Stimulated activated naive CD8-positive, alpha-beta T cell treated with anti-CD3 and anti-CD28 coated beads, Interleukin-15, Interleukin-2, amounts not matched to agents 100 U/mL and 50 U/mL, for 24 hours (primary cell): ENCODE measurements around the gene SORBS1.

Experiments used
- ATAC-seq: fragments of 150-1000 bp; cut with Tn5 transposase; one replicate; pipeline ENCODE4 v1.10.0; 2021
- DNase-seq: peaks from one replicate; pipeline ENCODE4 v3.0.0; 2021

Gene SORBS1

GRCh38 chr10:95346715-95347401 is 214.3 kb downstream of the SORBS1 start:
- no peak for ATAC-seq
- no peak for DNase-seq

GRCh38 chr10:95343573-95343972 is 217.6 kb downstream of the SORBS1 start:
- ATAC-seq = no peak
- no peak for DNase-seq

GRCh38 chr10:95341716-95342130 is 219.4 kb downstream of the SORBS1 start:
- DNase-seq = no peak
- ATAC-seq = no peak

- ATAC-seq (no peak), DNase-seq (no peak)
Measured at GRCh38 chr10:95339863-95340262, 221.3 kb downstream of the SORBS1 start.

GRCh38 chr10:95337423-95338160 is 223.6 kb downstream of the SORBS1 start:
- no peak for DNase-seq
- no peak for ATAC-seq

- no peak for ATAC-seq
Measured at GRCh38 chr10:95336702-95337101, 224.5 kb downstream of the SORBS1 start.

GRCh38 chr10:95335933-95336699 is 225.1 kb downstream of the SORBS1 start:
- ATAC-seq = no peak
- no peak for DNase-seq

More at GRCh38 chr10:95336702-95337101, 224.5 kb downstream of the SORBS1 start:
- no peak for DNase-seq

GRCh38 chr10:95334805-95335144 is 226.4 kb downstream of the SORBS1 start:
- ATAC-seq (no peak), DNase-seq (no peak)

GRCh38 chr10:95333997-95334804 is 227.0 kb downstream of the SORBS1 start:
- ATAC-seq (no peak), DNase-seq (no peak)

GRCh38 chr10:95332666-95333249 is 228.4 kb downstream of the SORBS1 start:
- ATAC-seq (no peak), DNase-seq (no peak)

- no peak for DNase-seq
- no peak for ATAC-seq
Measured at GRCh38 chr10:95331596-95332130, 229.5 kb downstream of the SORBS1 start.

GRCh38 chr10:95330966-95331453 is 230.2 kb downstream of the SORBS1 start:
- no peak for DNase-seq

GRCh38 chr10:95329296-95329695 is 231.9 kb downstream of the SORBS1 start:
- ATAC-seq = no peak
- DNase-seq = no peak

More at GRCh38 chr10:95330966-95331453, 230.2 kb downstream of the SORBS1 start:
- ATAC-seq = no peak

- DNase-seq (no peak), ATAC-seq (no peak)
Measured at GRCh38 chr10:95328013-95328412, 233.2 kb downstream of the SORBS1 start.

- ATAC-seq = no peak
- no peak for DNase-seq
Measured at GRCh38 chr10:95327367-95327766, 233.8 kb downstream of the SORBS1 start.

GRCh38 chr10:95326396-95326795 is 234.8 kb downstream of the SORBS1 start:
- ATAC-seq (no peak), DNase-seq (no peak)

- no peak for DNase-seq
- ATAC-seq = no peak
Measured at GRCh38 chr10:95325863-95326262, 235.3 kb downstream of the SORBS1 start.

- ATAC-seq (no peak), DNase-seq (no peak)
Measured at GRCh38 chr10:95324436-95325268, 236.5 kb downstream of the SORBS1 start.

- ATAC-seq = no peak
- DNase-seq = no peak
Measured at GRCh38 chr10:95321554-95322301, 239.4 kb downstream of the SORBS1 start.

- DNase-seq = no peak
- no peak for ATAC-seq
Measured at GRCh38 chr10:95319239-95319638, 241.9 kb downstream of the SORBS1 start.
